Stimulated activated naive CD8-positive, alpha-beta T cell treated with anti-CD3 and anti-CD28 coated beads, Interleukin-15, Interleukin-2, amounts not matched to agents 100 U/mL and 50 U/mL, for 24 hours (primary cell): Measurements from ENCODE around the gene PLAAT2.
"Not testable (repeated sequence)": the region's sequence is repeated elsewhere in the genome, so short reads cannot be mapped to it uniquely, and the experiment has no call there.

Source experiments
- ATAC-seq: fragments of 150-1000 bp; cut with Tn5 transposase; one replicate; pipeline ENCODE4 v1.10.0; 2021
- DNase-seq: peaks from one replicate; pipeline ENCODE4 v3.0.0; 2021

PLAAT2 gene

GRCh38 chr11:63578882-63579281 is 15.7 kb upstream of the PLAAT2 start:
- ATAC-seq, DNase-seq: not testable (repeated sequence)

GRCh38 chr11:63574856-63575602 is 11.8 kb upstream of the PLAAT2 start:
- DNase-seq (no peak), ATAC-seq (no peak)

GRCh38 chr11:63573881-63574855 is 11.0 kb upstream of the PLAAT2 start:
- DNase-seq, result peak; percentile 30
- peak; percentile 75 for ATAC-seq

- DNase-seq, result no peak
- ATAC-seq, result no peak
Observed at GRCh38 chr11:63572026-63572688, 9.0 kb upstream of the PLAAT2 start.

GRCh38 chr11:63569570-63569969 is 6.4 kb upstream of the PLAAT2 start:
- no peak for DNase-seq
- ATAC-seq, result no peak

GRCh38 chr11:63567044-63567840 is 4.1 kb upstream of the PLAAT2 start:
- DNase-seq (peak; percentile 49), ATAC-seq (peak; percentile 90)

GRCh38 chr11:63564784-63565350 is 1.7 kb upstream of the PLAAT2 start:
- DNase-seq, result no peak

GRCh38 chr11:63564056-63564774 is 1.0 kb upstream of the PLAAT2 start:
- DNase-seq (no peak), ATAC-seq (peak; percentile 57)

More at GRCh38 chr11:63564784-63565350, 1.7 kb upstream of the PLAAT2 start:
- no peak for ATAC-seq

GRCh38 chr11:63560506-63561180 is 2.5 kb downstream of the PLAAT2 start:
- DNase-seq, result no peak
- no peak for ATAC-seq

GRCh38 chr11:63558459-63559157 is 4.6 kb downstream of the PLAAT2 start:
- ATAC-seq (no peak), DNase-seq (no peak)

GRCh38 chr11:63557570-63557969 is 5.6 kb downstream of the PLAAT2 start:
- ATAC-seq (no peak), DNase-seq (no peak)

GRCh38 chr11:63556404-63557013 is 6.7 kb downstream of the PLAAT2 start:
- DNase-seq, result no peak
- ATAC-seq, result no peak

GRCh38 chr11:63554877-63555223 is 8.3 kb downstream of the PLAAT2 start:
- DNase-seq (no peak), ATAC-seq (no peak)

- peak; percentile 79 for ATAC-seq
- peak; percentile 59 for DNase-seq
Observed at GRCh38 chr11:63553759-63554158, 9.4 kb downstream of the PLAAT2 start.

- ATAC-seq, result no peak
- DNase-seq, result no peak
Observed at GRCh38 chr11:63552921-63553320, 10.3 kb downstream of the PLAAT2 start.

- ATAC-seq (peak; percentile 58), DNase-seq (peak; percentile 51)
Observed at GRCh38 chr11:63551889-63552266, 11.3 kb downstream of the PLAAT2 start.

- ATAC-seq (no peak), DNase-seq (peak; percentile 37)
Observed at GRCh38 chr11:63551091-63551888, 11.9 kb downstream of the PLAAT2 start.

GRCh38 chr11:63550156-63550700 is 13.0 kb downstream of the PLAAT2 start:
- DNase-seq, ATAC-seq: not testable (repeated sequence)
